HL-60 (cell line): Measurements from ENCODE around the gene ANKS4B.

Experiments used
- CTCF ChIP-seq: IDR thresholded peaks from one replicate; pipeline ENCODE4 v1.5.1; 2011; ENCODE audit warnings: low read length, control low read depth, inconsistent platforms; ENCODE audit not compliant: insufficient read depth
- GABPA ChIP-seq: IDR thresholded peaks from 2 replicates; pipeline ENCODE4 v1.6.1; 2012; ENCODE audit warnings: low read depth
- POLR2AphosphoS5 ChIP-seq: IDR thresholded peaks from 2 replicates; pipeline ENCODE4 v1.6.1; 2012; ENCODE audit warnings: low read depth
- SPI1 ChIP-seq: IDR thresholded peaks from 2 replicates; pipeline ENCODE4 v1.6.1; 2012; ENCODE audit warnings: low read depth, mild to moderate bottlenecking, borderline replicate concordance

- TF ChIP-seq CTCF (no peak), SPI1 (no peak), GABPA (no peak), POLR2AphosphoS5 (no peak)
Observed at GRCh38 chr16:21203155-21203797, 30.2 kb upstream of the ANKS4B start.
